Cardiac muscle cell (in vitro differentiated cells and primary cell): ENCODE results near the gene ALDH6A1. TPM values are rescaled to one million over a fixed set of nuclear protein-coding genes. Genes with fewer than 3 reads are reported as not detected.

ENCODE experiments used
- DNase-seq, 2 donors: peaks; one replicate each; pipeline versions ENCODE4 v3.0.0 to v3.0.0-alpha.2; 2010 to 2017; ENCODE audit warnings: low read depth in 1 of 2, low spot score in 1 of 2
- H3K27ac ChIP-seq: fragments of 200-600 bp; sonication (generic); 2 replicates; pipeline ENCODE4 v1.5.1; 2016
- H3K27me3 ChIP-seq: fragments of 200-600 bp; sonication (generic); 2 replicates; pipeline ENCODE4 v1.6.0; 2016; ENCODE audit warnings: control low read depth
- H3K36me3 ChIP-seq: fragments of 200-600 bp; sonication (generic); 2 replicates; pipeline ENCODE4 v1.5.1; 2016; ENCODE audit warnings: control low read depth
- H3K4me1 ChIP-seq: fragments of 200-600 bp; sonication (generic); 2 replicates; pipeline ENCODE4 v1.8.1; 2017; ENCODE audit warnings: low read depth, mild to moderate bottlenecking, mixed run types
- H3K4me3 ChIP-seq: fragments of 200-600 bp; sonication (generic); 2 replicates; pipeline ENCODE4 v1.5.1; 2016; ENCODE audit warnings: mild to moderate bottlenecking
- H3K9me3 ChIP-seq: fragments of 200-600 bp; sonication (generic); 2 replicates; pipeline ENCODE4 v1.5.1; 2017; ENCODE audit warnings: low read depth, mild to moderate bottlenecking, control low read depth
- CTCF ChIP-seq: IDR thresholded peaks from 2 replicates; pipeline ENCODE4 v1.5.1; 2012; ENCODE audit warnings: low read depth, mild to moderate bottlenecking, low read length
- polyA plus RNA-seq: library from polyadenylated mRNA; unstranded; fragments of >200 nt; fragmentation: Nextera tagmentation; extraction: Ambion mirVana; gene quantifications from 2 replicates; pipeline ENCODE4 v1.2.1, GENCODE V29; 2016
- total RNA-seq: library from RNA; depleted of rRNA; stranded (reverse); fragments of >200 nt; gene quantifications from 2 replicates; pipeline ENCODE4 v1.2.3, GENCODE V29; 2016

The ALDH6A1 gene
- total and polyA plus RNA-seq, 2 experiments from 2014 or later: 53.7 to 55.5 TPM

DNA sequence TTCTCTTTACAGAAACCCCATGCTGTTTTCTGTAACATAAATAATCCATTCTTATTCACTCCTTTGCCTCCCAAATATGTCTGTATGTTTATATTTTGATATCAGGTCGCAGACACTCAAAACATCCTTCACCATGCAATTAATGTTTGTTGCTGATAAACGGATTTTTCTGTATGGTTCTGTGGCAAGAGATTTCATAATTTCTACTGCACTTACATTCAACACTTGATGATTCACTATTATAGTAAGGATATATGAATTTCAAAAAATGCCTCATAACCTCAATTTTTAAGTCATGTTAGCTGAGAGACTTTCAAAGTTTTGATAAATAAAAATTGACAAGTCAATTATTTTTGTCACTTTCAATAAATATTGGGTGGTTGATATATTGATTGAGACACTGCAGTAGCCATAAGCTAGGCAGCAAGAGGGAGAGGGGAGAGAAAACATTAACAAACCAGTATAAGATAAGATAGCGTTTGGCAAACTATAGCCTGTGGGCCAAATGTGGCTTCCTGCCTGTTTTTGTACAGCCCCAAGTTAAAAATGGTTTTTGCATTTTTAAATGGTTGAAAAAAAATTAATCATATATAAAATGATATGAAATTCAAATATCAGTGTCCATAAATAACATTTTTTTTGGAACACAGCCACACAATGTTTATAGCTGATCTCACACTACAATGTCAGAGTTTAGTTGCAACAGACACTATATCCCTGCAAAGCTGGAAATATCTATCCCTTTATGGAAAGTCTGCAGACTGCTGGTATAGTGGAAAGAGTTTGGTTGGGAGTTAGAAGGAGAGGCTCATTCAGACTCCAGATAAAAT, 18.3 kb downstream of the ALDH6A1 start:
- no peak for TF ChIP-seq CTCF
- Histone ChIP-seq H3K4me3 (no peak overlapping the region), H3K27ac (no peak overlapping the region), H3K4me1 (no peaks in the 10 kb centered on the region), H3K27me3 (no peaks in the 10 kb centered on the region), H3K9me3 (no peaks in the 10 kb centered on the region), H3K36me3 (peaks cover 46% of the 10 kb centered on the region)
- DNase-seq: peak in 1 of 2 donors; percentile 61

GRCh38 chr14:74064883-74065282, 19.4 kb downstream of the ALDH6A1 start:
- Histone ChIP-seq H3K4me1 (no peaks in the 10 kb centered on the region), H3K27me3 (no peaks in the 10 kb centered on the region), H3K4me3 (no peak overlapping the region), H3K27ac (no peak overlapping the region), H3K36me3 (peaks cover 48% of the 10 kb centered on the region), H3K9me3 (no peaks in the 10 kb centered on the region)
- no peak for TF ChIP-seq CTCF
- DNase-seq: peak in 1 of 2 donors; percentile 30

DNA sequence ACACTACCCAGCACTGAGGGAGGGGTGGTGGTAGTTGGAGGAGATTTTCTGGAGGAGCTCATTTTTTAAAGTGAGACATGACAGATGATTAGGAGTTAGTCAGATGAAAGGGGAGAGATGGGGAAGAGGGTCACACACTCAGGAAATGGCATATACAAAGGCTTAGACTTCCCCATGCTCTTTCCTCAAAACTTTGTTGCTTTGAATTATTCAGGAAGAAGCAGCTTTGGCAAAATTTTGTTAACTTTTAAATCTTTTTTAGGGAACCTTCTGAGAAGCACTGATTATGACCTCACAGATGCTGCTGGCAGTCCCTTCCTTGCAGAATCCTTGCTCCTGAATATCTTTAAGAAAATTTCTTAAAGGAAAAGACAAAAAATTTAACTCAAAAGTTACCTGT, 19.8 kb downstream of the ALDH6A1 start:
- H3K4me3 ChIP-seq: no peak overlapping the region
- no peak for DNase-seq
- no peak for TF ChIP-seq CTCF

GRCh38 chr14:74062809-74063150, 21.5 kb downstream of the ALDH6A1 start:
- TF ChIP-seq CTCF: no peak
- no peak for DNase-seq
- Histone ChIP-seq H3K4me3 (no peak overlapping the region), H3K4me1 (no peaks in the 10 kb centered on the region), H3K27me3 (no peaks in the 10 kb centered on the region), H3K27ac (no peak overlapping the region), H3K36me3 (peaks cover 48% of the 10 kb centered on the region), H3K9me3 (no peaks in the 10 kb centered on the region)

More for the DNA sequence above, 19.8 kb downstream of the ALDH6A1 start:
- Histone ChIP-seq H3K27ac (no peak overlapping the region), H3K27me3 (no peaks in the 10 kb centered on the region), H3K36me3 (peaks cover 48% of the 10 kb centered on the region), H3K9me3 (no peaks in the 10 kb centered on the region), H3K4me1 (no peaks in the 10 kb centered on the region)

GRCh38 chr14:74049876-74050495, 34.3 kb downstream of the ALDH6A1 start:
- DNase-seq: no peak
- H3K27ac ChIP-seq: no peak overlapping the region

More at GRCh38 chr14:74049876-74050495, 34.3 kb downstream of the ALDH6A1 start:
- no peaks in the 10 kb centered on the region for H3K4me1 ChIP-seq
- no peaks in the 10 kb centered on the region for H3K27me3 ChIP-seq
- no peaks in the 10 kb centered on the region for H3K9me3 ChIP-seq
- H3K4me3 ChIP-seq: no peak overlapping the region
- H3K36me3 ChIP-seq: no peaks in the 10 kb centered on the region
- TF ChIP-seq CTCF: no peak
